Measurements from ENCODE around the gene HS6ST2. TPM values are rescaled to one million over a fixed set of nuclear protein-coding genes. Genes with fewer than 3 reads are reported as not detected.

The HS6ST2 gene
- total RNA-seq, result 2.0 TPM
- 11.9 TPM for polyA plus RNA-seq (ENCODE audit: insufficient read depth, low read depth, low replicate concordance)
- long read RNA-seq, donor 1, result 0 reads
- long read RNA-seq, donor 2, result 0 reads
- long read RNA-seq, donor 3, result 0 reads
- long read RNA-seq, donor 4, partial matches to known transcripts, result 13 of 13 reads
- long read RNA-seq, donor 4, other reads (novel, unspliced or antisense), result 0 of 13 reads
- long read RNA-seq, donor 5, result 0 reads
- long read RNA-seq, donor 6, partial matches to known transcripts, result 22 of 22 reads
- long read RNA-seq, donor 6, other reads (novel, unspliced or antisense), result 0 of 22 reads
- long read RNA-seq, donor 7, partial matches to known transcripts, result 0 of 1 reads
- long read RNA-seq, donor 7, other reads (novel, unspliced or antisense), result 1 of 1 reads
- long read RNA-seq, donor 8, partial matches to known transcripts, result 25 of 25 reads
- long read RNA-seq, donor 8, other reads (novel, unspliced or antisense), result 0 of 25 reads
- long read RNA-seq, donor 9, partial matches to known transcripts, result 9 of 9 reads
- long read RNA-seq, donor 9, other reads (novel, unspliced or antisense), result 0 of 9 reads
- long read RNA-seq, donor 10, partial matches to known transcripts, result 16 of 16 reads
- long read RNA-seq, donor 10, other reads (novel, unspliced or antisense), result 0 of 16 reads

DNA sequence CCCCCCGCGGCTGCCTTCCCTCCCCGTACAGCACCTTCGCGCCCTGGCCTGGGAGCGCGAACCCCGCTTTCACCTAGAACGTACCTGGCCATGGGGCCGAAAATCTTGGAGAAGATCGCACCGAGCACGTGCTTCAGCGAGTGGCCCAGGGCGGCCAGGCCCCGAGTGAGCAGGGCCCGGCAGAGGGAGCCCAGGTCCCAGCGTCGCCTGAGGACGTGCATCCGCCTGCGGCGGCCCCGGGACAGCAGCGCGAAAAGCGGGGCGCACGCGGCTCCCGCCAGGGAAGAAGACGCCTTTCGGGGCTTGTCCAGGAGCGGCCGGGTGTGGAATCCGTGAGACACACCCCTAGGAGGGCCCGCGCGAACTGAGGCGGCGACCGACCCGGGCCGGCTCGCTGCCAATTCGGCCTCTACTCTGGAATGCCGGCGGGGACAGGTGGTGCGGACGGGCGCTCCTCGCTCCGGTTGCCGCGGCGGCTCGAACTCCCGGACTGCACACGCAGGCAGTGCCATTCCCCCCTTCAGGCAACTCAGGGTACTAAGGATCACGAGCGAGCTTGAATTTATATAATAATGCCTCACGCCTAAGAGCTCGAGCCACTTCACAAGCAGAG is at the start of gene HS6ST2:
Gene HS6ST2 (minus strand): TSS at position 539 of the 613 bp plus-strand sequence.
- FAIRE-seq, result no peak

DNA sequence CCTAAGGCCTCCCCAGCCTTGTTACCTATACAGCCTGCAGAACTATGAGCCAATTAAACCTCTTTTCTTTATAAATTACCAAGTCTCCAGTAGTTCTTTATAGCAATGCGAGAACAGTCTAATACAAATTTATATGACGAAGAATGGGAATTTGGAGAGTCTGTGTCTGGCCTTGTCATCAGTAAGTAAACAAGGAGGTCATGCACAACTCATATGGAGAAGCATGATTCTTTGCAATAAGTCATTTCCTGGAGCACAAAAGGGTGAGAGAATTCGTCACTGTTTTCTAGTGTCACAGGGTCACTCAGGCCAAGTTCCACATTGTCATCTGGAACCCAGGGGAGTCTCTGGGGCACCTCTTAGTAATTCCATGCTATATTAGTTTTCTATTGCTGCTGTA is 49.0 kb upstream of the HS6ST2 start:
- Histone ChIP-seq H3K4me3 (ENCODE audit: low read length in 3 of 3) (no peak overlapping the region), H3K27me3 (ENCODE audit: control insufficient read depth, insufficient read depth, low read length) (no peaks in the 10 kb centered on the region), H3K4me1 (ENCODE audit: control insufficient read depth in 2 of 3, insufficient read depth in 2 of 3, low read depth in 1 of 3, low read length in 3 of 3) (no peaks in the 10 kb centered on the region), H3K36me3 (ENCODE audit: control insufficient read depth in 2 of 3, insufficient read depth in 3 of 3, low read length in 3 of 3) (no peaks in the 10 kb centered on the region), H3K9ac (ENCODE audit: low read length in 3 of 3) (no peak overlapping the region), H3K9me3 (ENCODE audit: control insufficient read depth in 2 of 3, insufficient read depth in 1 of 3, low read length in 3 of 3) (no peaks in the 10 kb centered on the region), H3K27ac (ENCODE audit: low read depth in 2 of 2, low read length in 2 of 2) (no peak overlapping the region)
- DNase-seq (no peak), FAIRE-seq (no peak)
- intact Hi-C loops (cut with DNase I), result no loop called here
- TF ChIP-seq, protein P1, sequence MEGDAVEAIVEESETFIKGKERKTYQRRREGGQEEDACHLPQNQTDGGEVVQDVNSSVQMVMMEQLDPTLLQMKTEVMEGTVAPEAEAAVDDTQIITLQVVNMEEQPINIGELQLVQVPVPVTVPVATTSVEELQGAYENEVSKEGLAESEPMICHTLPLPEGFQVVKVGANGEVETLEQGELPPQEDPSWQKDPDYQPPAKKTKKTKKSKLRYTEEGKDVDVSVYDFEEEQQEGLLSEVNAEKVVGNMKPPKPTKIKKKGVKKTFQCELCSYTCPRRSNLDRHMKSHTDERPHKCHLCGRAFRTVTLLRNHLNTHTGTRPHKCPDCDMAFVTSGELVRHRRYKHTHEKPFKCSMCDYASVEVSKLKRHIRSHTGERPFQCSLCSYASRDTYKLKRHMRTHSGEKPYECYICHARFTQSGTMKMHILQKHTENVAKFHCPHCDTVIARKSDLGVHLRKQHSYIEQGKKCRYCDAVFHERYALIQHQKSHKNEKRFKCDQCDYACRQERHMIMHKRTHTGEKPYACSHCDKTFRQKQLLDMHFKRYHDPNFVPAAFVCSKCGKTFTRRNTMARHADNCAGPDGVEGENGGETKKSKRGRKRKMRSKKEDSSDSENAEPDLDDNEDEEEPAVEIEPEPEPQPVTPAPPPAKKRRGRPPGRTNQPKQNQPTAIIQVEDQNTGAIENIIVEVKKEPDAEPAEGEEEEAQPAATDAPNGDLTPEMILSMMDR (IDR thresholded peaks at IDR 0.05; ENCODE audit: borderline replicate concordance, extremely low read depth, insufficient read depth), result no peak

More for the DNA sequence above, at the start of gene HS6ST2:
- H3K4me3 ChIP-seq (ENCODE audit: low read length in 3 of 3), result peak within 1 kb of the TSS in 2 of 3 donors; percentile 16 to 29
- no peak within 1 kb of the TSS for H3K9ac ChIP-seq (ENCODE audit: low read length in 3 of 3)
- TF ChIP-seq, protein P1 (IDR thresholded peaks at IDR 0.05; ENCODE audit: borderline replicate concordance, extremely low read depth, insufficient read depth), result no peak
- no peak within 1 kb of the TSS for H3K27ac ChIP-seq (ENCODE audit: low read depth in 2 of 2, low read length in 2 of 2)
- H3K27me3 ChIP-seq (ENCODE audit: control insufficient read depth, insufficient read depth, low read length), result no peaks in the 10 kb centered on the region
- intact Hi-C loops (cut with DNase I), result no loop called here
- DNase-seq, result peak; percentile 36 to 67 (median 46)
- no peaks in the 10 kb centered on the region for H3K9me3 ChIP-seq (ENCODE audit: control insufficient read depth in 2 of 3, insufficient read depth in 1 of 3, low read length in 3 of 3)
- no peaks in the 10 kb centered on the region for H3K4me1 ChIP-seq (ENCODE audit: control insufficient read depth in 2 of 3, insufficient read depth in 2 of 3, low read depth in 1 of 3, low read length in 3 of 3)
- no peaks in the 10 kb centered on the region for H3K36me3 ChIP-seq (ENCODE audit: control insufficient read depth in 2 of 3, insufficient read depth in 3 of 3, low read length in 3 of 3)

DNA sequence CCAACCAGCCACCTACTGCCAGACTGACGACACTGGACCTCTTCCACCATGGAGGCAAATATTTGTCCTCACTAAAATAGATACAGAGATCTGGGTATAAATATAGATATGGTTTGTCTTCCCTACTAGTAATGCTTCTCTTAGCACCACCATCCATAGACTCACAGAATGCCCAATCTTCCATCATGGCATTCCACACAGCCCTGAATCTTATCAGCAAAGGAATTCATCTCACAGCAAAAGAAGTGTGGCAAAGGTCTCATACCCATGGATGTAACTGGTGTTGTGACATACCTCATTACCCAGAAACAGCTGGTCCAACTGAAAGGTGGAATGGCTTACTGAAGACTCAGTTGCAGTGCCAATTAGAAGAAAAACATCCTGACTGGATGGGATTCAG is 47.2 kb upstream of the HS6ST2 start:
- FAIRE-seq, result no peak
- intact Hi-C loops (cut with DNase I), result no loop called here

More for the DNA sequence above, 47.2 kb upstream of the HS6ST2 start:
- Histone ChIP-seq H3K4me3 (ENCODE audit: low read length in 3 of 3) (no peak overlapping the region), H3K36me3 (ENCODE audit: control insufficient read depth in 2 of 3, insufficient read depth in 3 of 3, low read length in 3 of 3) (no peaks in the 10 kb centered on the region), H3K27me3 (ENCODE audit: control insufficient read depth, insufficient read depth, low read length) (no peaks in the 10 kb centered on the region), H3K9ac (ENCODE audit: low read length in 3 of 3) (no peak overlapping the region), H3K9me3 (ENCODE audit: control insufficient read depth in 2 of 3, insufficient read depth in 1 of 3, low read length in 3 of 3) (no peaks in the 10 kb centered on the region), H3K27ac (ENCODE audit: low read depth in 2 of 2, low read length in 2 of 2) (no peak overlapping the region), H3K4me1 (ENCODE audit: control insufficient read depth in 2 of 3, insufficient read depth in 2 of 3, low read depth in 1 of 3, low read length in 3 of 3) (no peaks in the 10 kb centered on the region)
- TF ChIP-seq, protein P1 (IDR thresholded peaks at IDR 0.05; ENCODE audit: borderline replicate concordance, extremely low read depth, insufficient read depth), result no peak
- DNase-seq, result no peak
